H9 (cell line): ENCODE measurements around the gene TAF4. TPM values are rescaled to one million over a fixed set of nuclear protein-coding genes. Genes with fewer than 3 reads are reported as not detected.
"Not testable (repeated sequence)": the region's sequence is repeated elsewhere in the genome, so short reads cannot be mapped to it uniquely, and the experiment has no call there.

Experiments used
- DNase-seq: peaks from one replicate; pipeline ENCODE4 v3.0.0-alpha.2; 2017
- H2AFZ ChIP-seq: one replicate; pipeline ENCODE4 v1.6.1; 2013; ENCODE audit warnings: mild to moderate bottlenecking, low read length, control low read depth, moderate library complexity
- H2AK5ac ChIP-seq: 2 replicates; pipeline ENCODE4 v1.6.1; 2013; ENCODE audit warnings: low read length, control low read depth, mixed read lengths; ENCODE audit not compliant: insufficient read length
- H2BK120ac ChIP-seq: one replicate; pipeline ENCODE4 v1.6.1; 2013; ENCODE audit warnings: low read depth, mild to moderate bottlenecking, low read length, control low read depth, inconsistent platforms; ENCODE audit not compliant: poor library complexity, severe bottlenecking
- H2BK12ac ChIP-seq: 2 replicates; pipeline ENCODE4 v1.6.1; 2013; ENCODE audit warnings: low read length, control low read depth, mixed read lengths, low read depth; ENCODE audit not compliant: insufficient read length
- H2BK15ac ChIP-seq: 2 replicates; pipeline ENCODE4 v1.6.1; 2013; ENCODE audit warnings: low read depth, low read length, control low read depth
- H2BK20ac ChIP-seq: one replicate; pipeline ENCODE4 v1.6.1; 2013; ENCODE audit warnings: low read depth, mild to moderate bottlenecking, low read length, control low read depth, inconsistent platforms; ENCODE audit not compliant: poor library complexity, severe bottlenecking
- H2BK5ac ChIP-seq: 2 replicates; pipeline ENCODE4 v1.6.1; 2013; ENCODE audit warnings: low read length, control low read depth, mixed read lengths; ENCODE audit not compliant: insufficient read length
- H3K14ac ChIP-seq: 2 replicates; pipeline ENCODE4 v1.6.1; 2013; ENCODE audit warnings: low read length, control low read depth; ENCODE audit not compliant: insufficient read depth
- H3K18ac ChIP-seq: 2 replicates; pipeline ENCODE4 v1.6.1; 2013; ENCODE audit warnings: low read depth, mild to moderate bottlenecking, mixed read lengths, low read length, control low read depth; ENCODE audit not compliant: insufficient read length
- H3K23ac ChIP-seq: 2 replicates; pipeline ENCODE4 v1.6.1; 2013; ENCODE audit warnings: low read length, control low read depth, mixed read lengths, low read depth; ENCODE audit not compliant: insufficient read length
- H3K23me2 ChIP-seq: 2 replicates; pipeline ENCODE4 v1.6.1; 2013; ENCODE audit warnings: low read depth, mild to moderate bottlenecking, mixed read lengths, low read length, control low read depth; ENCODE audit not compliant: insufficient read length, poor library complexity, severe bottlenecking
- H3K27ac ChIP-seq: 2 replicates; pipeline ENCODE4 v1.5.1; 2013; ENCODE audit warnings: low read length, control low read depth, mixed read lengths, low read depth; ENCODE audit not compliant: insufficient read length
- H3K27me3 ChIP-seq: 2 replicates; pipeline ENCODE4 v1.6.1; 2013; ENCODE audit warnings: low read length, control low read depth, inconsistent platforms; ENCODE audit not compliant: insufficient read depth
- H3K4ac ChIP-seq: 2 replicates; pipeline ENCODE4 v1.6.1; 2013; ENCODE audit warnings: low read depth, mild to moderate bottlenecking, control low read depth, inconsistent platforms, low read length, moderate library complexity
- H3K4me1 ChIP-seq: 2 replicates; pipeline ENCODE4 v1.6.1; 2013; ENCODE audit warnings: low read length, control low read depth, inconsistent platforms; ENCODE audit not compliant: insufficient read depth
- H3K4me2 ChIP-seq: 2 replicates; pipeline ENCODE4 v1.6.1; 2013; ENCODE audit warnings: low read length, control low read depth, mixed read lengths; ENCODE audit not compliant: insufficient read length, insufficient read depth
- H3K56ac ChIP-seq: 2 replicates; pipeline ENCODE4 v1.6.1; 2013; ENCODE audit warnings: low read depth, mild to moderate bottlenecking, mixed read lengths, low read length, control low read depth; ENCODE audit not compliant: insufficient read length
- H3K79me1 ChIP-seq: 2 replicates; pipeline ENCODE4 v1.6.1; 2013; ENCODE audit warnings: low read depth, mild to moderate bottlenecking, moderate library complexity, low read length, control low read depth, inconsistent platforms; ENCODE audit not compliant: insufficient read depth, poor library complexity, severe bottlenecking
- H3K79me2 ChIP-seq: 2 replicates; pipeline ENCODE4 v1.6.1; 2013; ENCODE audit warnings: low read length, control low read depth, inconsistent platforms; ENCODE audit not compliant: insufficient read depth
- H3K9ac ChIP-seq: 2 replicates; pipeline ENCODE4 v1.6.1; 2013; ENCODE audit warnings: low read length, control low read depth, mixed read lengths; ENCODE audit not compliant: insufficient read length; ENCODE audit errors: extremely low read depth
- H3K9me3 ChIP-seq: one replicate; pipeline ENCODE4 v1.6.1; 2013; ENCODE audit warnings: low read depth, low read length, inconsistent platforms; ENCODE audit not compliant: control insufficient read depth
- H3T11ph ChIP-seq: one replicate; pipeline ENCODE4 v1.6.1; 2013; ENCODE audit warnings: mild to moderate bottlenecking, low read length, control low read depth, inconsistent platforms
- H4K20me1 ChIP-seq: one replicate; pipeline ENCODE4 v1.6.1; 2013; ENCODE audit not compliant: control insufficient read depth, insufficient read length, insufficient read depth
- H4K5ac ChIP-seq: 2 replicates; pipeline ENCODE4 v1.6.1; 2013; ENCODE audit warnings: low read depth, mild to moderate bottlenecking, mixed read lengths, low read length, control low read depth; ENCODE audit not compliant: insufficient read length
- H4K8ac ChIP-seq: replicated peaks from 2 replicates; pipeline ENCODE4 v1.6.1; 2013; ENCODE audit warnings: low read length, control low read depth, mixed read lengths, low read depth; ENCODE audit not compliant: insufficient read length
- H4K91ac ChIP-seq: 2 replicates; pipeline ENCODE4 v1.6.1; 2013; ENCODE audit warnings: low read depth, mild to moderate bottlenecking, moderate library complexity, mixed read lengths, low read length, control low read depth; ENCODE audit not compliant: insufficient read length
- H3K27ac Mint-ChIP-seq, 3 experiments: 2 replicates in 2 of 3; 3 replicates in 1 of 3; pipeline ENCODE4 v1.8.0; 2020 to 2021; ENCODE audit warnings: mixed read lengths in 3 of 3, mild to moderate bottlenecking in 1 of 3, moderate library complexity in 1 of 3
- H3K27me3 Mint-ChIP-seq: 2 replicates; pipeline ENCODE4 v1.8.0; 2021; ENCODE audit warnings: low read depth, mild to moderate bottlenecking, moderate library complexity, mixed read lengths
- H3K36me3 Mint-ChIP-seq, 3 experiments: 2 replicates in 2 of 3; 3 replicates in 1 of 3; pipeline ENCODE4 v1.8.0; 2020 to 2021; ENCODE audit warnings: low read depth in 3 of 3, mixed read lengths in 3 of 3; ENCODE audit not compliant: insufficient read depth in 1 of 3
- H3K4me1 Mint-ChIP-seq, 2 experiments: 2 replicates each; pipeline ENCODE4 v1.8.0; 2020; ENCODE audit warnings: mixed read lengths in 2 of 2
- H3K4me3 Mint-ChIP-seq, 2 experiments: 2 replicates in 1 of 2; 3 replicates in 1 of 2; pipeline ENCODE4 v1.8.0; 2020 to 2021; ENCODE audit warnings: mild to moderate bottlenecking in 2 of 2, mixed read lengths in 2 of 2, moderate library complexity in 1 of 2
- H3K9me3 Mint-ChIP-seq, 2 experiments: 2 replicates in 1 of 2; 3 replicates in 1 of 2; pipeline ENCODE4 v1.8.0; 2020; ENCODE audit warnings: mild to moderate bottlenecking in 2 of 2, mixed read lengths in 2 of 2, moderate library complexity in 1 of 2
- CTCF ChIP-seq: fragments of 200-600 bp; sonication (generic); conservative IDR thresholded peaks from 3 replicates; pipeline ENCODE4 v1.8.0; 2021; ENCODE audit warnings: antibody characterized with exemption, mild to moderate bottlenecking
- WGBS: extraction: QIAGEN DNeasy Blood & Tissue Kit; methylation state at CpG from one replicate; pipeline ENCODE4 v1.1.7; 2013; ENCODE audit warnings: missing lambda C conversion rate, low lambda C conversion rate, mixed read lengths; ENCODE audit not compliant: insufficient read length; ENCODE audit errors: extremely low coverage; 5-methylcytosine and 5-hydroxymethylcytosine counted together
- total RNA-seq: library from RNA; stranded (reverse); gene quantifications from 2 replicates; pipeline ENCODE4 v1.2.1, GENCODE V29; 2021

Gene TAF4
- total RNA-seq, 1 experiment from 2014 or later = 30.8 TPM

DNA sequence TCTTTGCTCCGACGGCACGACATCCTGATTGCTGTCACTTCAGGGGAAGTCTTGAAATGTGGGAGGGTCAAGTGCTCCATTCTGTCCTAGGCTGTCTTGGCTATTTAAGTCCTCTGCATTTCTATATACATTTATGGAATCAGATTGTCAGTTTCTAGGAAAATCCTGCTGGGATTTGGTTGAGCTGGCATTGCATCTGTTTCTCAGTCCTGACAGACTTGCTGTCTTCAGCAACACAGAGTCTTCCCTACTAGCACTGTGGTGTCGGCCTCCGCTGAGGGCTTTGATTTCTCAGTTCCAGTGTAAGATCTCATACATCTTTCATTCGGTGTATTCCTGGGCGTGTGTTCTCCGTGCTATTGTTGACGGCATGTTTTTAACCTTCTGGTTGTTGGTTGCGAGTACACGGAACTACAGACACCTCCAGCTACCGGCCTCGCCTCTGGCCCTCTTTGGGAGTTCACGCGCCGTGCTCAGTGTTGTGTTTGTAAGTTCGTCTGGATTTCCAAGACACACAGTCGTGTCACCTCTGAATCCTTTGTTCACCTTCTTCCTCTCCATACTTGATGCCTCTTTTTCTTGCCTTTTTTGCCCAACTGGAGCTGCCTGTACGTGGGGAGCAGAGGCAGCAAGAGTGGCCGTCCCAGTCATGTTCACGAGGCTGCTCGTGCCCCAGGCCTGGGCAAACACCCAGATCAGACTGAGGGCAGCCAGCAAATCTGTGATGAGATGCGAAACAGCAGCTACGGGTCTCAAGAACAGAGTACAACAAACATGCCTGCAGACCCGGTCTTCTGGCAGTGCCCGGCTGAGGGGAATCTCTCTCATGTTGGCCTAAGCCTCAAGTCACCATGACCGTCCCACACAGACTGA lies 92.8 kb downstream of the TAF4 start:
- Histone ChIP-seq H3K79me2 (no peaks in the 10 kb centered on the region), H3K56ac (no peak overlapping the region), H3K4ac (no peak overlapping the region), H3K27me3 (peaks cover 2% of the 10 kb centered on the region; the same call in 1 of the 2 replicates), H3K27ac (no peak overlapping the region), H2BK12ac (no peak overlapping the region), H3K23ac (no peak overlapping the region), H4K5ac (no peak overlapping the region), H3K79me1 (no peaks in the 10 kb centered on the region), H2BK15ac (no peak overlapping the region), H4K8ac (no peak overlapping the region), H2AFZ (no peak overlapping the region), H2BK20ac (no peak overlapping the region), H3K23me2 (no peaks in the 10 kb centered on the region), H4K91ac (no peak overlapping the region), H4K20me1 (no peaks in the 10 kb centered on the region), H2BK120ac (no peak overlapping the region), H3K4me1 (no peaks in the 10 kb centered on the region), H3T11ph (no peak overlapping the region), H2AK5ac (no peak overlapping the region), H3K9me3 (no peaks in the 10 kb centered on the region), H3K9ac (no peak overlapping the region), H3K18ac (no peak overlapping the region), H2BK5ac (no peak overlapping the region), H3K14ac (no peak overlapping the region), H3K4me2 (no peak overlapping the region)
- Mint-ChIP-seq H3K4me1 (peaks cover 2 to 7% of the 10 kb centered on the region in 2 experiments; a peak in 3 of 4 replicates), H3K36me3 (peaks cover 20 to 39% (median 32%) of the 10 kb centered on the region in 3 experiments; a peak in 6 of 7 replicates), H3K4me3 (no peak overlapping the region), H3K27ac (peak overlapping the region in 1 of 3 experiments; percentile 26; a peak in 1 of 7 replicates), H3K9me3 (no peaks in the 10 kb centered on the region), H3K27me3 (no peaks in the 10 kb centered on the region; the same call in 1 of the 2 replicates)
- TF ChIP-seq CTCF = no peak
- DNase-seq = no peak
- no CpG with 5 or more reads among the region's 27 CpGs for WGBS

DNA sequence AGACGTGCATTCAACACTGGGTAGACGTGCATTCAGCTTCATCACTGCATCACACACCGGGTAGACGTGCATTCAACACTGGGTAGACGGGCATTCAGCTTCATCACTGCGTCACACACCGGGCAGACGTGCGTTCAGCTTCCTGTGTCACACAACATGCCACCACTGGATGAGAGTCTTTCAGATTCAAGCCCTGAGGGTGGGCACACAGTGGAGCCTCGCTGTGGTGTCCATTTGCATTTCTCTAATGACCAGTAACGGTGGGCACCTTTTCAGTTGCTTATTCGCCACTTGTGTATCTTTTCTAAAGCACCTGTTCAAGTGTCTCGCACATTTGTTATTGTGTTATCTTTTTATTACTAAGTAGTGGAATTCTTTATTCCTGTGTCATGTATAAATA lies 94.1 kb downstream of the TAF4 start:
- not testable (repeated sequence) for H2BK120ac ChIP-seq, H3K56ac ChIP-seq, H2BK15ac ChIP-seq, H3K23me2 ChIP-seq, H3K79me1 ChIP-seq, H3K4me3 Mint-ChIP-seq, H4K20me1 ChIP-seq, H4K91ac ChIP-seq, H3K23ac ChIP-seq, H2BK20ac ChIP-seq, H3K27me3 Mint-ChIP-seq, H3T11ph ChIP-seq, H3K4me1 ChIP-seq, H3K4me2 ChIP-seq, H3K14ac ChIP-seq, H4K8ac ChIP-seq, H2AK5ac ChIP-seq, DNase-seq, H3K4ac ChIP-seq, H3K27ac Mint-ChIP-seq, H3K27ac ChIP-seq, H3K27me3 ChIP-seq, H2AFZ ChIP-seq, H4K5ac ChIP-seq, H3K9ac ChIP-seq, H2BK5ac ChIP-seq, H3K18ac ChIP-seq, H3K9me3 ChIP-seq, H3K9me3 Mint-ChIP-seq, H2BK12ac ChIP-seq, H3K79me2 ChIP-seq
- no CpG with 5 or more reads among the region's 13 CpGs for WGBS
- Mint-ChIP-seq H3K36me3 (peaks cover 20 to 34% (median 25%) of the 10 kb centered on the region in 3 experiments; a peak in 6 of 7 replicates), H3K4me1 (peaks cover 2 to 12% of the 10 kb centered on the region in 2 experiments; a peak in 3 of 4 replicates)
